IMR-90 (cell line): ENCODE measurements around the gene JAKMIP1. TPM values are rescaled to one million over a fixed set of nuclear protein-coding genes. Genes with fewer than 3 reads are reported as not detected.

Experiments
- ATAC-seq: fragments of 200-7000 bp; cut with Tn5 transposase; 2 replicates; pipeline ENCODE4 v1.9.1; 2020; ENCODE audit warnings: low read depth, mild to moderate bottlenecking, moderate library complexity
- BruUV-seq: library from RNA; stranded (reverse); fragments of 400-500 nt; replicated peaks from 2 replicates; lab custom pipeline; 2021; lab: Mats Ljungman, UMichigan
- CTCF ChIA-PET: fragments of 300-600 bp; formaldehyde crosslinking; extraction: SDS; loops from one replicate; lab custom pipeline; 2021; ENCODE audit warnings: antibody characterized with exemption; lab: Yijun Ruan, JAX
- POLR2A ChIA-PET: fragments of 300-600 bp; sonication (Branson Sonifier 250); formaldehyde crosslinking; loops from one replicate; lab custom pipeline; 2022; ENCODE audit warnings: antibody characterized with exemption; ENCODE audit not compliant: unreplicated experiment; lab: Charles Lee
- DNase-seq: peaks from one replicate; pipeline ENCODE4 v3.0.0; 2013
- H2AFZ ChIP-seq: replicated peaks from 2 replicates; pipeline ENCODE3; 2013; ENCODE audit warnings: low read length, mild to moderate bottlenecking; ENCODE audit not compliant: poor library complexity
- H2AK5ac ChIP-seq: 2 replicates; pipeline ENCODE4 v1.6.1; 2013; ENCODE audit warnings: low read depth, low read length, inconsistent platforms
- H2AK9ac ChIP-seq: replicated peaks from 2 replicates; pipeline ENCODE3; 2013; ENCODE audit warnings: mild to moderate bottlenecking, low read depth, low read length, moderate library complexity; ENCODE audit not compliant: poor library complexity
- H2BK120ac ChIP-seq: 2 replicates; pipeline ENCODE4 v1.6.1; 2013; ENCODE audit warnings: low read depth, low read length, inconsistent platforms
- H2BK15ac ChIP-seq: 3 replicates; pipeline ENCODE4 v1.6.1; 2013; ENCODE audit warnings: low read depth, low read length, inconsistent platforms
- H2BK20ac ChIP-seq: 2 replicates; pipeline ENCODE4 v1.6.1; 2013; ENCODE audit warnings: low read depth, mild to moderate bottlenecking, inconsistent platforms, low read length, moderate library complexity
- H2BK5ac ChIP-seq: 2 replicates; pipeline ENCODE4 v1.6.1; 2013; ENCODE audit warnings: mild to moderate bottlenecking, low read depth, low read length, inconsistent platforms; ENCODE audit not compliant: poor library complexity, severe bottlenecking
- H3K14ac ChIP-seq: replicated peaks from 2 replicates; pipeline ENCODE4 v1.6.1; 2013; ENCODE audit warnings: low read depth, low read length, inconsistent platforms
- H3K18ac ChIP-seq: 2 replicates; pipeline ENCODE4 v1.6.1; 2013; ENCODE audit warnings: low read depth, low read length, control low read depth
- H3K23ac ChIP-seq: 2 replicates; pipeline ENCODE4 v1.6.1; 2013; ENCODE audit warnings: low read depth, low read length, inconsistent platforms
- H3K27ac ChIP-seq: 2 replicates; pipeline ENCODE4 v1.5.1; 2013; ENCODE audit warnings: mild to moderate bottlenecking, control low read depth, low read length; ENCODE audit not compliant: insufficient read depth
- H3K27me3 ChIP-seq: 2 replicates; pipeline ENCODE4 v1.6.1; 2013; ENCODE audit warnings: low read length; ENCODE audit not compliant: control insufficient read depth, insufficient read depth
- H3K36me3 ChIP-seq: 2 replicates; pipeline ENCODE4 v1.6.1; 2013; ENCODE audit warnings: low read length, mixed read lengths; ENCODE audit not compliant: control insufficient read depth, insufficient read depth
- H3K4ac ChIP-seq: 2 replicates; pipeline ENCODE4 v1.6.1; 2013; ENCODE audit warnings: low read depth, low read length, inconsistent platforms
- H3K4me1 ChIP-seq: 2 replicates; pipeline ENCODE4 v1.6.1; 2013; ENCODE audit warnings: low read length, mixed read lengths; ENCODE audit not compliant: control insufficient read depth, insufficient read depth
- H3K4me2 ChIP-seq: 2 replicates; pipeline ENCODE4 v1.6.1; 2013; ENCODE audit warnings: low read depth, mild to moderate bottlenecking, control low read depth, low read length, moderate library complexity
- H3K4me3 ChIP-seq: 2 replicates; pipeline ENCODE4 v1.5.1; 2013; ENCODE audit warnings: low read depth, mild to moderate bottlenecking, control low read depth, low read length, moderate library complexity; ENCODE audit not compliant: insufficient read depth
- H3K56ac ChIP-seq: 2 replicates; pipeline ENCODE4 v1.6.1; 2013; ENCODE audit warnings: low read length, inconsistent platforms; ENCODE audit not compliant: insufficient read depth; ENCODE audit errors: extremely low read depth
- H3K79me1 ChIP-seq, 2 experiments: 2 replicates each; pipeline ENCODE4 v1.6.1; 2013; ENCODE audit warnings: low read length in 2 of 2, inconsistent platforms in 1 of 2, low read depth in 1 of 2
- H3K9ac ChIP-seq: 2 replicates; pipeline ENCODE4 v1.6.1; 2013; ENCODE audit warnings: low read depth, low read length, control low read depth
- H3K9me1 ChIP-seq: 2 replicates; pipeline ENCODE4 v1.6.1; 2013; ENCODE audit warnings: low read length, inconsistent platforms; ENCODE audit not compliant: insufficient read depth
- H3K9me3 ChIP-seq: 2 replicates; pipeline ENCODE4 v1.6.1; 2013; ENCODE audit warnings: low read length; ENCODE audit not compliant: control insufficient read depth, insufficient read depth
- H4K20me1 ChIP-seq: 2 replicates; pipeline ENCODE4 v1.6.1; 2013; ENCODE audit warnings: low read length, inconsistent platforms; ENCODE audit not compliant: insufficient read depth
- H4K5ac ChIP-seq: 2 replicates; pipeline ENCODE4 v1.6.1; 2013; ENCODE audit warnings: mild to moderate bottlenecking, low read depth, low read length, control low read depth
- H4K8ac ChIP-seq, 2 experiments: 2 replicates each; pipeline ENCODE4 v1.6.1; 2013; ENCODE audit warnings: low read depth in 2 of 2, low read length in 2 of 2, control low read depth in 1 of 2, inconsistent platforms in 1 of 2
- H4K91ac ChIP-seq: 2 replicates; pipeline ENCODE4 v1.6.1; 2013; ENCODE audit warnings: low read depth, low read length, inconsistent platforms; ENCODE audit not compliant: insufficient read depth
- SMC3 ChIP-seq: fragments of 150-350 bp; IDR thresholded peaks from 2 replicates; pipeline ENCODE4 v1.6.1; 2016; ENCODE audit warnings: low read depth, mild to moderate bottlenecking, antibody characterized with exemption, low read length, moderate library complexity
- WGBS, 2 experiments: methylation state at CpG; one replicate each; pipeline versions ENCODE4 v1.1.5 to v1.1.7; 2013; ENCODE audit warnings: missing lambda C conversion rate in 2 of 2; ENCODE audit not compliant: insufficient read length in 1 of 2; ENCODE audit errors: extremely low coverage in 2 of 2; 5-methylcytosine and 5-hydroxymethylcytosine counted together
- dilution Hi-C: fragments of 300-500 bp; cut with HindIII; formaldehyde crosslinking; loops from one replicate; pipeline ENCODE4 v1.14.3; 2018; ENCODE audit warnings: low sequenced_read_pairs; ENCODE audit not compliant: unreplicated experiment
- in situ Hi-C: fragments of 300-500 bp; cut with MboI; formaldehyde crosslinking; loops from 3 replicates; pipeline ENCODE4 v1.14.3; 2019; ENCODE audit warnings: low sequenced_read_pairs, inconsistent platforms, mixed read lengths
- intact Hi-C: fragments of 100-400 bp; cut with micrococcal nuclease; formaldehyde crosslinking; loops from 2 replicates; pipeline ENCODE4 v1.10.0; 2022
- polyA plus RNA-seq, 3 experiments: library from polyadenylated mRNA; depleted of rRNA; stranded (reverse); fragments of >200 nt; gene quantifications; 2 replicates each; pipeline ENCODE4 v1.2.3, GENCODE V29; 2012; ENCODE audit warnings: low replicate concordance in 1 of 3
- total RNA-seq: library from RNA; depleted of rRNA; stranded (reverse); fragments of >200 nt; gene quantifications from 2 replicates; pipeline ENCODE4 v1.2.3, GENCODE V29; 2012

Gene JAKMIP1
- total and polyA plus RNA-seq, 2 of the 4 experiments (the other 2 are of a cell fraction) = not detected

DNA sequence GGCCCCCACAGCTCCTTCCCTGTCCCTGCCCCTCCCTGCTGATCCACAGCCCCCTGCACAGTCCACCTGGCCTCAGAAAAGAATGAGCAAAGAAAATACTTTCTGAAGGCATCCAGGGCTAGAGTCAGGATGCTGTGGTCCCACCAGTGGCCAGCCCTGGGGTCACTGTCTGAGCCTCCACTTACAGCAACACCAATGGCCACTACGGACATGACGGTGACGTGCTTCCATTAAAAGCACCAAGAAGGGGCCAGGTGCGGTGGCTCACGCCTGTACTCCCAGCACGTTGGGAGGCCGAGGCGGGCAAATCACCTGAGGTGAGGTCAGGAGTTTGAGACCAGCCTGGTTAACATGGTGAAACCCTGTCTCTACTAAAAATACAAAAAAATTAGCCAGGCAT lies 4.0 kb downstream of the JAKMIP1 start:
- ChIA-PET CTCF (no interaction called here), POLR2A (no interaction called here)
- Histone ChIP-seq H3K4me1 (no peaks in the 10 kb centered on the region; the same call in 1 of the 2 replicates), H3K4me3 (no peak overlapping the region), H3K27ac (no peak overlapping the region), H4K91ac (no peak overlapping the region), H3K23ac (no peak overlapping the region), H3K4ac (no peak overlapping the region), H3K36me3 (no peaks in the 10 kb centered on the region), H3K4me2 (no peak overlapping the region), H3K79me1 (no peaks in the 10 kb centered on the region), H2AK5ac (no peak overlapping the region), H3K9me3 (peaks cover 2% of the 10 kb centered on the region; the same call in 1 of the 2 replicates), H3K14ac (no peak overlapping the region), H3K9ac (no peak overlapping the region), H3K27me3 (peaks cover 38% of the 10 kb centered on the region; the same call in 1 of the 2 replicates), H2BK5ac (no peak overlapping the region), H3K9me1 (no peaks in the 10 kb centered on the region), H4K20me1 (no peaks in the 10 kb centered on the region), H2AK9ac (no peak overlapping the region), H4K8ac (no peak overlapping the region), H2AFZ (no peak overlapping the region), H2BK20ac (no peak overlapping the region), H3K18ac (no peak overlapping the region), H3K56ac (no peak overlapping the region), H2BK15ac (no peak overlapping the region), H2BK120ac (no peak overlapping the region), H4K5ac (no peak overlapping the region)
- no TSS peak for BruUV-seq
- DNase-seq = no peak
- intact Hi-C loops = no loop called here
- no CpG with 5 or more reads among the region's 8 CpGs for WGBS, 2 experiments
- dilution Hi-C loops = no loop called here
- in situ Hi-C loops = no loop called here
- TF ChIP-seq SMC3 = no peak
- no peak for ATAC-seq
